22Rv1 (cell line): ENCODE data around the gene RPS19BP1.

Experiments
- CTCF ChIP-seq: fragments of 450-650 bp; IDR thresholded peaks from 2 replicates; pipeline ENCODE4 v1.5.1; 2017; ENCODE audit warnings: mild to moderate bottlenecking
- ZFX ChIP-seq: fragments of 450-650 bp; IDR thresholded peaks from 2 replicates; pipeline ENCODE4 v1.6.1; 2017; ENCODE audit warnings: antibody characterized with exemption, borderline replicate concordance

- TF ChIP-seq CTCF (no peak), ZFX (no peak)
These were observed 35.1 kb downstream of the RPS19BP1 start for GRCh38 chr22:39497429-39497828.
